Activated naive CD8-positive, alpha-beta T cell treated with anti-CD3 and anti-CD28 coated beads, Interleukin-2, amount 10 ng/mL, durations not matched to agents 7 days and 5 days (primary cell): ENCODE results near the gene COL8A2. TPM values are rescaled to one million over a fixed set of nuclear protein-coding genes. Genes with fewer than 3 reads are reported as not detected.
A peak's percentile ranks its signal among the peaks of the same experiment; 100 is the strongest.

Experiments
- ATAC-seq: fragments of 150-1000 bp; cut with Tn5 transposase; one replicate; pipeline ENCODE4 v1.10.0; 2021; ENCODE audit warnings: low read depth, moderate library complexity
- POLR2A ChIA-PET: fragments of 350-600 bp; sonication (Branson Sonifier 250); formaldehyde crosslinking; loops from one replicate; lab custom pipeline; 2021; ENCODE audit warnings: antibody characterized with exemption; lab: Charles Lee
- DNase-seq: peaks from one replicate; pipeline ENCODE4 v3.0.0; 2021
- H3K27ac Mint-ChIP-seq: one replicate; pipeline ENCODE4 v1.8.0; 2022; ENCODE audit warnings: mild to moderate bottlenecking, mixed read lengths
- H3K27me3 Mint-ChIP-seq: one replicate; pipeline ENCODE4 v1.8.0; 2022; ENCODE audit warnings: mild to moderate bottlenecking, moderate library complexity, mixed read lengths
- H3K36me3 Mint-ChIP-seq: one replicate; pipeline ENCODE4 v1.8.0; 2021; ENCODE audit warnings: mild to moderate bottlenecking, mixed read lengths
- H3K4me1 Mint-ChIP-seq: one replicate; pipeline ENCODE4 v1.8.0; 2021; ENCODE audit warnings: mixed read lengths
- H3K4me3 Mint-ChIP-seq: one replicate; pipeline ENCODE4 v1.8.0; 2022; ENCODE audit warnings: mild to moderate bottlenecking, moderate library complexity, mixed read lengths
- H3K9me3 Mint-ChIP-seq: one replicate; pipeline ENCODE4 v1.8.0; 2021; ENCODE audit warnings: mixed read lengths
- total RNA-seq, 2 experiments: library from RNA; stranded (reverse); gene quantifications; one replicate each; pipeline ENCODE4 v1.2.3, GENCODE V29; 2021

Gene COL8A2
- total RNA-seq, 2 experiments from 2014 or later: 0.17 to 0.19 TPM

GRCh38 chr1:36155408-36156328, 30.6 kb upstream of the COL8A2 start, which contains the start of gene MAP7D1:
Gene MAP7D1 (plus strand): TSS chr1:36156160. CDS start chr1:36156418, 258 bp downstream.
- peaks cover 58% of the 10 kb centered on the region for H3K4me1 Mint-ChIP-seq
- H3K27me3 Mint-ChIP-seq: no peaks in the 10 kb centered on the region
- ATAC-seq: peak; percentile 67
- peak within 1 kb of the TSS; percentile 92 for H3K27ac Mint-ChIP-seq
- no peaks in the 10 kb centered on the region for H3K9me3 Mint-ChIP-seq
- H3K36me3 Mint-ChIP-seq: peaks cover 19% of the 10 kb centered on the region
- peak; percentile 92 for DNase-seq
- H3K4me3 Mint-ChIP-seq: peak within 1 kb of the TSS; percentile 88
- POLR2A ChIA-PET: interaction anchor here (0.6 to 4.7 kb wide), 9 partner anchors 9 to 309 kb away, joined by 3 to 25 read pairs (median 7); partner anchors contain the start of genes MRPS15, STK40 and THRAP3

GRCh38 chr1:36154765-36155407, 29.9 kb upstream of the COL8A2 start:
- Mint-ChIP-seq H3K9me3 (no peaks in the 10 kb centered on the region), H3K27ac (peak overlapping the region; percentile 92), H3K36me3 (peaks cover 19% of the 10 kb centered on the region), H3K4me1 (peaks cover 58% of the 10 kb centered on the region), H3K4me3 (peak overlapping the region; percentile 88), H3K27me3 (no peaks in the 10 kb centered on the region)
- no peak for DNase-seq
- POLR2A ChIA-PET: interaction anchor here (0.6 to 4.7 kb wide), 6 partner anchors 10 to 241 kb away, joined by 4 to 25 read pairs (median 8); partner anchors contain the start of gene THRAP3
- no peak for ATAC-seq

- peak overlapping the region; percentile 88 for H3K4me3 Mint-ChIP-seq
- ATAC-seq (no peak), DNase-seq (no peak)
- H3K27me3 Mint-ChIP-seq: no peaks in the 10 kb centered on the region
- H3K27ac Mint-ChIP-seq: peak overlapping the region; percentile 92
- peaks cover 16% of the 10 kb centered on the region for H3K36me3 Mint-ChIP-seq
- POLR2A ChIA-PET: interaction anchor here (3.8 to 4.7 kb wide), 2 partner anchors 34 to 69 kb away, joined by 21 to 25 read pairs; partner anchors contain the start of gene THRAP3
- H3K4me1 Mint-ChIP-seq: peaks cover 57% of the 10 kb centered on the region
- H3K9me3 Mint-ChIP-seq: no peaks in the 10 kb centered on the region
Measured at GRCh38 chr1:36154335-36154734, 29.3 kb upstream of the COL8A2 start.

- no peak overlapping the region for H3K4me3 Mint-ChIP-seq
- H3K9me3 Mint-ChIP-seq: no peaks in the 10 kb centered on the region
- no peak for ATAC-seq
- peaks cover 53% of the 10 kb centered on the region for H3K4me1 Mint-ChIP-seq
- POLR2A ChIA-PET: interaction anchor here (1.7 to 4.7 kb wide), 2 partner anchors 35 to 70 kb away, joined by 10 to 25 read pairs; partner anchors contain the start of gene THRAP3
- DNase-seq: no peak
- no peaks in the 10 kb centered on the region for H3K27me3 Mint-ChIP-seq
- peak overlapping the region; percentile 61 for H3K27ac Mint-ChIP-seq
- peaks cover 13% of the 10 kb centered on the region for H3K36me3 Mint-ChIP-seq
Measured at GRCh38 chr1:36153476-36153875, 28.5 kb upstream of the COL8A2 start.

- Mint-ChIP-seq H3K9me3 (no peaks in the 10 kb centered on the region), H3K4me1 (peaks cover 49% of the 10 kb centered on the region), H3K27me3 (no peaks in the 10 kb centered on the region), H3K4me3 (peak overlapping the region; percentile 63), H3K27ac (peak overlapping the region; percentile 85), H3K36me3 (peaks cover 3% of the 10 kb centered on the region)
- ATAC-seq (no peak), DNase-seq (peak; percentile 59)
- POLR2A ChIA-PET: interaction anchor here (1.9 to 4.2 kb wide), 3 partner anchors 10 to 235 kb away, joined by 4 to 98 read pairs (median 33); partner anchors contain the start of gene THRAP3
Measured at GRCh38 chr1:36151845-36152203, 26.8 kb upstream of the COL8A2 start.

- Mint-ChIP-seq H3K27ac (peak overlapping the region; percentile 100), H3K4me3 (peak overlapping the region; percentile 98), H3K27me3 (no peaks in the 10 kb centered on the region), H3K4me1 (peaks cover 49% of the 10 kb centered on the region), H3K36me3 (peaks cover 4% of the 10 kb centered on the region), H3K9me3 (no peaks in the 10 kb centered on the region)
- POLR2A ChIA-PET: interaction anchor here (1.9 to 4.2 kb wide), 3 partner anchors 10 to 235 kb away, joined by 4 to 98 read pairs (median 33); partner anchors contain the start of gene THRAP3
- ATAC-seq: no peak
- DNase-seq: no peak
Measured at GRCh38 chr1:36151134-36151844, 26.3 kb upstream of the COL8A2 start.

GRCh38 chr1:36150296-36151133, 25.5 kb upstream of the COL8A2 start:
- peak; percentile 75 for DNase-seq
- H3K4me1 Mint-ChIP-seq: peaks cover 49% of the 10 kb centered on the region
- H3K27me3 Mint-ChIP-seq: no peaks in the 10 kb centered on the region
- H3K36me3 Mint-ChIP-seq: peaks cover 4% of the 10 kb centered on the region
- ATAC-seq: peak; percentile 49
- H3K9me3 Mint-ChIP-seq: no peaks in the 10 kb centered on the region
- peak overlapping the region; percentile 98 for H3K4me3 Mint-ChIP-seq
- POLR2A ChIA-PET: interaction anchor here (0.5 to 4.2 kb wide), 12 partner anchors 11 to 309 kb away, joined by 3 to 98 read pairs (median 4); partner anchors contain the start of gene THRAP3
- peak overlapping the region; percentile 100 for H3K27ac Mint-ChIP-seq

- ATAC-seq (no peak), DNase-seq (no peak)
- H3K4me1 Mint-ChIP-seq: peaks cover 49% of the 10 kb centered on the region
- H3K27me3 Mint-ChIP-seq: no peaks in the 10 kb centered on the region
- H3K4me3 Mint-ChIP-seq: peak overlapping the region; percentile 98
- no peaks in the 10 kb centered on the region for H3K9me3 Mint-ChIP-seq
- H3K27ac Mint-ChIP-seq: peak overlapping the region; percentile 100
- H3K36me3 Mint-ChIP-seq: peaks cover 6% of the 10 kb centered on the region
- POLR2A ChIA-PET: interaction anchor here (0.5 to 4.2 kb wide), 12 partner anchors 11 to 310 kb away, joined by 3 to 98 read pairs (median 4); partner anchors contain the start of gene THRAP3
Measured at GRCh38 chr1:36149973-36150295, 24.9 kb upstream of the COL8A2 start.

- Mint-ChIP-seq H3K4me1 (peaks cover 46% of the 10 kb centered on the region), H3K36me3 (peaks cover 6% of the 10 kb centered on the region), H3K27ac (peak within 1 kb of the TSS; percentile 100), H3K4me3 (peak within 1 kb of the TSS; percentile 98), H3K9me3 (no peaks in the 10 kb centered on the region), H3K27me3 (no peaks in the 10 kb centered on the region)
- ATAC-seq: peak; percentile 93
- POLR2A ChIA-PET: interaction anchor here (0.5 to 4.2 kb wide), 15 partner anchors 12 to 380 kb away, joined by 3 to 98 read pairs (median 4); partner anchors contain the start of genes AGO3, CLSPN and THRAP3
- DNase-seq: peak; percentile 98
Measured at GRCh38 chr1:36149237-36149972, 24.4 kb upstream of the COL8A2 start, which contains the start of gene TRAPPC3. Gene TRAPPC3 (minus strand): TSS chr1:36149486. CDS start chr1:36149378, 108 bp downstream.

- Mint-ChIP-seq H3K4me3 (peak overlapping the region; percentile 98), H3K27ac (peak overlapping the region; percentile 100), H3K27me3 (no peaks in the 10 kb centered on the region), H3K36me3 (peaks cover 6% of the 10 kb centered on the region), H3K4me1 (peaks cover 45% of the 10 kb centered on the region), H3K9me3 (no peaks in the 10 kb centered on the region)
- ATAC-seq (no peak), DNase-seq (no peak)
- POLR2A ChIA-PET: interaction anchor here (0.7 to 4.2 kb wide), 10 partner anchors 13 to 380 kb away, joined by 3 to 98 read pairs (median 5); partner anchors contain the start of genes AGO3, CLSPN and THRAP3
Measured at GRCh38 chr1:36148821-36149236, 23.8 kb upstream of the COL8A2 start.

- H3K9me3 Mint-ChIP-seq: no peaks in the 10 kb centered on the region
- no peak overlapping the region for H3K4me3 Mint-ChIP-seq
- H3K27ac Mint-ChIP-seq: no peak overlapping the region
- no peaks in the 10 kb centered on the region for H3K27me3 Mint-ChIP-seq
- no peak for ATAC-seq
- DNase-seq: no peak
- peaks cover 17% of the 10 kb centered on the region for H3K36me3 Mint-ChIP-seq
- POLR2A ChIA-PET: interaction anchor here (0.6 to 1.4 kb wide), 2 partner anchors 12 to 297 kb away, joined by 3 read pairs; no protein-coding TSS in a partner anchor
- H3K4me1 Mint-ChIP-seq: peaks cover 27% of the 10 kb centered on the region
Measured at GRCh38 chr1:36144413-36144812, 19.4 kb upstream of the COL8A2 start.
